Measurements from ENCODE around the gene BSCL2. TPM values are rescaled to one million over a fixed set of nuclear protein-coding genes. Genes with fewer than 3 reads are reported as not detected.

BSCL2 gene
- total and polyA plus RNA-seq, 8 donors = 30.3 to 151 (median 53.6) TPM

- no peak for TF ChIP-seq CTCF (IDR thresholded peaks at IDR 0.05)
- Histone ChIP-seq H3K36me3 (peaks cover 9 to 88% (median 71%) of the 10 kb centered on the region in 3 donors), H3K9me3 (no peaks in the 10 kb centered on the region), H3K4me3 (no peak overlapping the region), H3K27me3 (no peaks in the 10 kb centered on the region), H3K27ac (no peak overlapping the region), H3K4me1 (peaks cover 8 to 13% (median 11%) of the 10 kb centered on the region in 3 donors)
- ATAC-seq (no peak), DNase-seq (no peak), FAIRE-seq (no peak)
- 89 to 90% methylated on average over 2 of the region's 2 CpGs for WGBS, 2 donors
- intact Hi-C loops (cut with DNase I) = no loop called here
These were observed 12.2 kb upstream of the BSCL2 start for GRCh38 chr11:62719302-62719978.

GRCh38 chr11:62716816-62717215, 9.6 kb upstream of the BSCL2 start:
- ATAC-seq (no peak), FAIRE-seq (no peak), DNase-seq (no peak)
- intact Hi-C loops (cut with DNase I) = no loop called here
- TF ChIP-seq CTCF (IDR thresholded peaks at IDR 0.05) = no peak
- Histone ChIP-seq H3K4me3 (no peak overlapping the region), H3K27ac (peak overlapping the region in 1 of 4 donors; percentile 23), H3K4me1 (peaks cover 24 to 31% (median 27%) of the 10 kb centered on the region in 3 donors), H3K9me3 (no peaks in the 10 kb centered on the region), H3K27me3 (no peaks in the 10 kb centered on the region), H3K36me3 (peaks cover 4 to 66% (median 49%) of the 10 kb centered on the region in 3 donors)
- WGBS, 2 donors = 49 to 62% methylated on average over 11 of the region's 11 CpGs

- ATAC-seq = no peak
- H3K27ac ChIP-seq = peak overlapping the region in 1 of 4 donors; percentile 23
- WGBS, 2 donors = 66 to 67% methylated on average over 5 of the region's 5 CpGs
- no peak for TF ChIP-seq CTCF (IDR thresholded peaks at IDR 0.05)
- H3K4me3 ChIP-seq = no peak overlapping the region
- H3K9me3 ChIP-seq = no peaks in the 10 kb centered on the region
- DNase-seq = no peak
- peaks cover 4 to 60% (median 43%) of the 10 kb centered on the region in 3 donors for H3K36me3 ChIP-seq
- no peak for FAIRE-seq
- intact Hi-C loops (cut with DNase I) = no loop called here
- H3K4me1 ChIP-seq = peaks cover 29 to 37% (median 33%) of the 10 kb centered on the region in 3 donors
- H3K27me3 ChIP-seq = no peaks in the 10 kb centered on the region
These were observed 9.0 kb upstream of the BSCL2 start for GRCh38 chr11:62716206-62716605.

GRCh38 chr11:62715150-62716130, 8.2 kb upstream of the BSCL2 start:
- WGBS, 2 donors = 87 to 93% methylated on average over 23 to 24 of the region's 24 CpGs
- peaks cover 4 to 53% (median 37%) of the 10 kb centered on the region in 3 donors for H3K36me3 ChIP-seq
- no peaks in the 10 kb centered on the region for H3K9me3 ChIP-seq
- no peak overlapping the region for H3K4me3 ChIP-seq
- H3K27ac ChIP-seq = no peak overlapping the region
- no peak for DNase-seq
- H3K4me1 ChIP-seq = peaks cover 29 to 41% (median 33%) of the 10 kb centered on the region in 3 donors
- H3K27me3 ChIP-seq = no peaks in the 10 kb centered on the region
- intact Hi-C loops (cut with DNase I) = no loop called here
- ATAC-seq = no peak
- no peak for TF ChIP-seq CTCF (IDR thresholded peaks at IDR 0.05)
- no peak for FAIRE-seq
